Measurements from ENCODE around the gene TMEM108. TPM values are rescaled to one million over a fixed set of nuclear protein-coding genes. Genes with fewer than 3 reads are reported as not detected.

Gene TMEM108
- total RNA-seq, 4 donors from 2014 or later: 0.70 to 4.0 (median 1.4) TPM

DNA sequence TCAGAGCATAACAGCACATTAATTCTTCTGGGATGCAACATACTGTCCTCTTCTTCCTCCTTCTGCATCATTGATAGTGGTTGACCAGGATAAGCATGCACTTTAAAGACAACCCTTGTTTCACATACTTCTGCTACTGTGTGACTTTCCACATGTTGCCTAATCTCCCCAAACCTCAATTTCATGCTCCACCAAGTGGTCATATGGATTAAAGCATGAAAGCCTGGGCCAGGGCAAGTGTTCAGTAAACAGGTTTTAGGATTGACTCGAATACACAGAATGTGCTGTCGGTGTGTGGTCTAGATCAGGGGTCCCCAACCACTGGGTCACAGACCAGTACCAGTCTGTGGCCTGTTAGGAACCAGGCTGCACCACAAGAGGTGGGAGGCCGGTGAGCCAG, 339.2 kb downstream of the TMEM108 start:
- Histone ChIP-seq H3K4me1 (no peaks in the 10 kb centered on the region), H3K36me3 (no peaks in the 10 kb centered on the region), H3K27ac (no peak overlapping the region), H3K4me3 (no peak overlapping the region), H3K27me3 (no peaks in the 10 kb centered on the region), H3K9me3 (no peaks in the 10 kb centered on the region)
- no peak for DNase-seq (ENCODE audit: low spot score in 2 of 2)
- TF ChIP-seq EP300 (IDR thresholded peaks at IDR 0.05) (no peak), CTCF (IDR thresholded peaks at IDR 0.05) (peak in 1 of 2 donors; percentile 30), POLR2AphosphoS5 (IDR thresholded peaks at IDR 0.05) (no peak), POLR2A (IDR thresholded peaks at IDR 0.05) (no peak)
- WGBS: 16% methylated on average over 2 of the region's 3 CpGs

- H3K36me3 ChIP-seq: no peaks in the 10 kb centered on the region
- WGBS: 98% methylated on average over 19 of the region's 19 CpGs
Observed at GRCh38 chr3:133379926-133380325, 341.7 kb downstream of the TMEM108 start.

DNA sequence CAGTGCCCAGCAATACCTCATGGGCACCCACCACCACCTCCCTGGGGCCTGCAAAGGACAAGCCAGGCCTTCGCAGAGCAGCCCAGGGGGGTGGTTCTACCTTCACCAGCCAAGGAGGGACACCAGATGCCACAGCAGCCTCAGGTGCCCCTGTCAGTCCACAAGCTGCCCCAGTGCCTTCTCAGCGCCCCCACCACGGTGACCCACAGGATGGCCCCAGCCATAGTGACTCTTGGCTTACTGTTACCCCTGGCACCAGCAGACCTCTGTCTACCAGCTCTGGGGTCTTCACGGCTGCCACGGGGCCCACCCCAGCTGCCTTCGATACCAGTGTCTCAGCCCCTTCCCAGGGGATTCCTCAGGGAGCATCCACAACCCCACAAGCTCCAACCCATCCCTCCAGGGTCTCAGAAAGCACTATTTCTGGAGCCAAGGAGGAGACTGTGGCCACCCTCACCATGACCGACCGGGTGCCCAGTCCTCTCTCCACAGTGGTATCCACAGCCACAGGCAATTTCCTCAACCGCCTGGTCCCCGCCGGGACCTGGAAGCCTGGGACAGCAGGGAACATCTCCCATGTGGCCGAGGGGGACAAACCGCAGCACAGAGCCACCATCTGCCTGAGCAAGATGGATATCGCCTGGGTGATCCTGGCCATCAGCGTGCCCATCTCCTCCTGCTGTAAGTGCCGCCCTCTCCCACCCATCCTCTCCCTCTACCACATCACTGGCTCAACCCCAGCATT, 342.5 kb downstream of the TMEM108 start:
- H3K27me3 ChIP-seq: no peaks in the 10 kb centered on the region
- no peak overlapping the region for H3K4me3 ChIP-seq
- DNase-seq (ENCODE audit: low spot score in 2 of 2): no peak
- TF ChIP-seq EP300 (IDR thresholded peaks at IDR 0.05) (no peak), POLR2AphosphoS5 (IDR thresholded peaks at IDR 0.05) (no peak), POLR2A (IDR thresholded peaks at IDR 0.05) (no peak), CTCF (IDR thresholded peaks at IDR 0.05) (no peak)
- no peak overlapping the region for H3K27ac ChIP-seq
- H3K36me3 ChIP-seq: no peaks in the 10 kb centered on the region
- WGBS: 90% methylated on average over 9 of the region's 16 CpGs
- H3K9me3 ChIP-seq: no peaks in the 10 kb centered on the region
- H3K4me1 ChIP-seq: peaks cover 4% of the 10 kb centered on the region

More at GRCh38 chr3:133379926-133380325, 341.7 kb downstream of the TMEM108 start:
- no peak overlapping the region for H3K27ac ChIP-seq
- H3K27me3 ChIP-seq: no peaks in the 10 kb centered on the region
- peaks cover 4% of the 10 kb centered on the region for H3K4me1 ChIP-seq
- no peaks in the 10 kb centered on the region for H3K9me3 ChIP-seq
- no peak for DNase-seq (ENCODE audit: low spot score in 2 of 2)
- TF ChIP-seq POLR2A (IDR thresholded peaks at IDR 0.05): no peak
- H3K4me3 ChIP-seq: no peak overlapping the region

- no peaks in the 10 kb centered on the region for H3K27me3 ChIP-seq
- TF ChIP-seq EP300 (IDR thresholded peaks at IDR 0.05): no peak
- TF ChIP-seq CTCF (IDR thresholded peaks at IDR 0.05): no peak
- no peak for TF ChIP-seq POLR2AphosphoS5 (IDR thresholded peaks at IDR 0.05)
- TF ChIP-seq POLR2A (IDR thresholded peaks at IDR 0.05): no peak
- H3K4me3 ChIP-seq: no peak overlapping the region
- H3K9me3 ChIP-seq: no peaks in the 10 kb centered on the region
- 66% methylated on average over 4 of the region's 4 CpGs for WGBS
- DNase-seq (ENCODE audit: low spot score in 2 of 2): no peak
- H3K4me1 ChIP-seq: peaks cover 4% of the 10 kb centered on the region
- no peaks in the 10 kb centered on the region for H3K36me3 ChIP-seq
- H3K27ac ChIP-seq: no peak overlapping the region
Observed at GRCh38 chr3:133381346-133382109, 343.3 kb downstream of the TMEM108 start.

- WGBS: 90% methylated on average over 3 of the region's 3 CpGs
- DNase-seq (ENCODE audit: low spot score in 2 of 2): no peak
Observed at GRCh38 chr3:133383175-133383574, 345.0 kb downstream of the TMEM108 start.

More at GRCh38 chr3:133383175-133383574, 345.0 kb downstream of the TMEM108 start:
- Histone ChIP-seq H3K27me3 (no peaks in the 10 kb centered on the region), H3K4me1 (peaks cover 4% of the 10 kb centered on the region), H3K9me3 (no peaks in the 10 kb centered on the region), H3K36me3 (no peaks in the 10 kb centered on the region), H3K4me3 (no peak overlapping the region), H3K27ac (no peak overlapping the region)
- no peak for TF ChIP-seq POLR2A (IDR thresholded peaks at IDR 0.05)
- no peak for TF ChIP-seq CTCF (IDR thresholded peaks at IDR 0.05)
- TF ChIP-seq POLR2AphosphoS5 (IDR thresholded peaks at IDR 0.05): no peak
- no peak for TF ChIP-seq EP300 (IDR thresholded peaks at IDR 0.05)

All from suprapubic skin (tissue), 4 donors.